ENCODE data around the gene EML1. TPM values are rescaled to one million over a fixed set of nuclear protein-coding genes. Genes with fewer than 3 reads are reported as not detected.
"Not testable (repeated sequence)": the region's sequence is repeated elsewhere in the genome, so short reads cannot be mapped to it uniquely, and the experiment has no call there.

The EML1 gene
- total RNA-seq, 1 donor from 2014 or later, result 0.39 TPM

GRCh38 chr14:99755629-99756603 is 37.3 kb upstream of the EML1 start:
- intact Hi-C loops (cut with micrococcal nuclease), result no loop called here

- intact Hi-C loops (cut with micrococcal nuclease), result no loop called here
Measured at GRCh38 chr14:99756796-99757195, 36.4 kb upstream of the EML1 start.

GRCh38 chr14:99757331-99758070 is 35.7 kb upstream of the EML1 start:
- intact Hi-C loops (cut with micrococcal nuclease), result no loop called here

GRCh38 chr14:99758121-99758821 is 34.9 kb upstream of the EML1 start:
- intact Hi-C loops (cut with micrococcal nuclease), result no loop called here

- intact Hi-C loops (cut with micrococcal nuclease), result no loop called here
Measured at GRCh38 chr14:99758872-99759545, 34.2 kb upstream of the EML1 start.

- intact Hi-C loops (cut with micrococcal nuclease), result no loop called here
Measured at GRCh38 chr14:99759546-99759925, 33.7 kb upstream of the EML1 start.

- intact Hi-C loops (cut with micrococcal nuclease), result no loop called here
Measured at GRCh38 chr14:99760817-99761216, 32.4 kb upstream of the EML1 start.

- intact Hi-C loops (cut with micrococcal nuclease), result not testable (repeated sequence)
Measured at GRCh38 chr14:99762911-99763310, 30.3 kb upstream of the EML1 start.

GRCh38 chr14:99763527-99764221 is 29.5 kb upstream of the EML1 start:
- intact Hi-C loops (cut with micrococcal nuclease), result no loop called here

- intact Hi-C loops (cut with micrococcal nuclease), result no loop called here
Measured at GRCh38 chr14:99764222-99764706, 28.9 kb upstream of the EML1 start.

GRCh38 chr14:99768381-99768780 is 24.8 kb upstream of the EML1 start:
- intact Hi-C loops (cut with micrococcal nuclease), result no loop called here

- intact Hi-C loops (cut with micrococcal nuclease), result no loop called here
Measured at GRCh38 chr14:99769123-99769522, 24.1 kb upstream of the EML1 start.

GRCh38 chr14:99769799-99770198 is 23.4 kb upstream of the EML1 start:
- intact Hi-C loops (cut with micrococcal nuclease), result no loop called here

- intact Hi-C loops (cut with micrococcal nuclease), result no loop called here
Measured at GRCh38 chr14:99772371-99773283, 20.6 kb upstream of the EML1 start.

- intact Hi-C loops (cut with micrococcal nuclease), result no loop called here
Measured at GRCh38 chr14:99773521-99774497, 19.4 kb upstream of the EML1 start.

GRCh38 chr14:99774556-99775307 is 18.5 kb upstream of the EML1 start:
- intact Hi-C loops (cut with micrococcal nuclease), result no loop called here

GRCh38 chr14:99775351-99775750 is 17.9 kb upstream of the EML1 start:
- intact Hi-C loops (cut with micrococcal nuclease), result no loop called here
